Epithelial cell of prostate (primary cell): ENCODE results near the gene SCN1B.

Experiments
- DNase-seq: peaks from one replicate; pipeline ENCODE4 v3.0.0-alpha.2; 2011; ENCODE audit warnings: low read depth, low spot score
- H3K27ac ChIP-seq: fragments of 450-650 bp; 2 replicates; pipeline ENCODE4 v1.5.1; 2017; ENCODE audit warnings: mild to moderate bottlenecking

The SCN1B gene

DNA sequence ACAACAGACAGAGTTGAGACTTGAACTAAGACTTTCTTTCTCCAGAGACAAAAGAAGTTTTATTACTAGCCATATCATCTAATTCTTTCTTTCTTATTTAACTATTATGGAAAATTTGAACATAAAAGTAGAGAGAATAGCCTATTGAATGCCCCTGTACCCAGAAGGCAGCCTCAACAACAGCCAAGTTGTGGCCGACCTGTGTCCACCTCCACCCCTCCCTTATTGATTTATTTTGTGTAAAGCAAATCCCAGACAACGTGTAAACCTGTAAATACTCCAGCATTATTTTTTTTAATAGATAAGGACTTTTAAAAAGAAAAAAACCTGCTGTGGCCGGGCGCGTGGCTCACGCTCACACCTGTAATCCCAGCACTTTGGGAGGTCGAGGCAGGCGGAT is 59.3 kb downstream of the SCN1B start:
- no peak for DNase-seq
- H3K27ac ChIP-seq, result no peak overlapping the region
